GM21825 (cell line): ENCODE results near the gene PIP5KL1.

ENCODE experiments used
- ATAC-seq: cut with Tn5 transposase; IDR thresholded peaks from one replicate; pipeline ENCODE4 v1.9.1; 2021; ENCODE audit warnings: mild to moderate bottlenecking, moderate library complexity; ENCODE audit not compliant: unreplicated experiment

Gene PIP5KL1

GRCh38 chr9:127916720-127917581 is 13.6 kb downstream of the PIP5KL1 start, which contains the start of gene ST6GALNAC4:
ST6GALNAC4 (minus strand) TSS chr9:127917041; CDS start chr9:127916419, 622 bp downstream.
- ATAC-seq: peak; percentile 61

- no peak for ATAC-seq
Observed at GRCh38 chr9:127915801-127916719, 14.5 kb downstream of the PIP5KL1 start.

GRCh38 chr9:127915325-127915752 is 15.2 kb downstream of the PIP5KL1 start:
- ATAC-seq: no peak

- ATAC-seq: no peak
Observed at GRCh38 chr9:127913682-127914081, 16.9 kb downstream of the PIP5KL1 start.

- ATAC-seq: no peak
Observed at GRCh38 chr9:127912882-127913281, 17.7 kb downstream of the PIP5KL1 start.

GRCh38 chr9:127912296-127912695 is 18.3 kb downstream of the PIP5KL1 start:
- ATAC-seq: no peak

- no peak for ATAC-seq
Observed at GRCh38 chr9:127910613-127911205, 19.9 kb downstream of the PIP5KL1 start.

GRCh38 chr9:127909839-127910273 is 20.7 kb downstream of the PIP5KL1 start:
- ATAC-seq: no peak

- no peak for ATAC-seq
Observed at GRCh38 chr9:127908660-127908926, 22.0 kb downstream of the PIP5KL1 start.

- no peak for ATAC-seq
Observed at GRCh38 chr9:127907867-127908659, 22.5 kb downstream of the PIP5KL1 start.

- no peak for ATAC-seq
Observed at GRCh38 chr9:127905788-127906191, 24.8 kb downstream of the PIP5KL1 start.

GRCh38 chr9:127905004-127905728 is 25.4 kb downstream of the PIP5KL1 start:
- no peak for ATAC-seq

- no peak for ATAC-seq
Observed at GRCh38 chr9:127904561-127905003, 26.0 kb downstream of the PIP5KL1 start.

GRCh38 chr9:127903557-127904475 is 26.8 kb downstream of the PIP5KL1 start:
- ATAC-seq: peak; percentile 35

GRCh38 chr9:127899128-127899943 is 31.2 kb downstream of the PIP5KL1 start, which contains the start of gene ST6GALNAC6:
ST6GALNAC6 (minus strand) TSS chr9:127899603; CDS start chr9:127897981, 1,622 bp downstream.
- peak; percentile 51 for ATAC-seq

GRCh38 chr9:127898433-127899127 is 32.0 kb downstream of the PIP5KL1 start:
- ATAC-seq: no peak

GRCh38 chr9:127897193-127897692 is 33.3 kb downstream of the PIP5KL1 start:
- ATAC-seq: no peak
